ENCODE data around the gene DUSP21. TPM values are rescaled to one million over a fixed set of nuclear protein-coding genes. Genes with fewer than 3 reads are reported as not detected.

The DUSP21 gene
- total and polyA plus RNA-seq, 2 donors (not counting 3 experiments of a cell fraction or from before 2014, with no cell fraction given) = not detected

- Histone ChIP-seq H3K4me1 (ENCODE audit: control insufficient read depth, extremely low read depth, insufficient read depth, low read length) (no peaks in the 10 kb centered on the region), H3K4me3 (replicated peaks in 1 of 3; ENCODE audit: insufficient read depth in 1 of 3, low read depth in 1 of 3, low read length in 3 of 3) (no peak overlapping the region), H3K9me1 (replicated peaks; ENCODE audit: control insufficient read depth, extremely low read depth, insufficient read depth, low read length) (no peaks in the 10 kb centered on the region), H3K79me2 (ENCODE audit: control insufficient read depth, insufficient read depth, low read length) (peaks cover 83% of the 10 kb centered on the region), H3K27me3 (ENCODE audit: control insufficient read depth in 2 of 2, insufficient read depth in 2 of 2, low read length in 2 of 2) (no peaks in the 10 kb centered on the region), H3K9me3 (replicated peaks; ENCODE audit: control insufficient read depth, insufficient read depth, low read length) (no peaks in the 10 kb centered on the region), H3K9ac (replicated peaks; ENCODE audit: extremely low read depth, insufficient read depth, low read length) (no peak overlapping the region), H3K4me2 (ENCODE audit: insufficient read depth, low read length) (no peak overlapping the region), H3K27ac (ENCODE audit: insufficient read depth, low read depth, low read length) (no peak overlapping the region), H2AFZ (ENCODE audit: low read depth, low read length) (no peak overlapping the region), H3K36me3 (ENCODE audit: control insufficient read depth in 2 of 2, extremely low read depth in 1 of 2, insufficient read depth in 2 of 2, low read length in 2 of 2) (no peaks in the 10 kb centered on the region), H4K20me1 (replicated peaks; ENCODE audit: control insufficient read depth, extremely low read depth, insufficient read depth, low read length) (peaks cover 3% of the 10 kb centered on the region)
- FAIRE-seq = no peak
- intact Hi-C loops (cut with micrococcal nuclease) = no loop called here
- TF ChIP-seq MYC (IDR thresholded peaks at IDR 0.05; ENCODE audit: low read depth, low read length) (no peak), EZH2 (IDR thresholded peaks at IDR 0.05; ENCODE audit: borderline replicate concordance, low read depth, low read length, severe bottlenecking) (no peak), GATA2 (IDR thresholded peaks at IDR 0.05; ENCODE audit: insufficient read depth, insufficient read length, low read depth, low read length) (no peak), FOS (IDR thresholded peaks at IDR 0.05; ENCODE audit: borderline replicate concordance, insufficient read depth, low read length) (no peak), CTCF (IDR thresholded peaks at IDR 0.05; ENCODE audit: extremely low read depth in 1 of 2, insufficient read depth in 1 of 2, low read depth in 1 of 2, low read length in 2 of 2) (no peak), POLR2AphosphoS5 (IDR thresholded peaks at IDR 0.05; ENCODE audit: insufficient read depth, low read depth, low read length) (no peak), JUN (IDR thresholded peaks at IDR 0.05; ENCODE audit: borderline replicate concordance, insufficient read depth, insufficient read length, low read depth) (no peak), POLR2A (IDR thresholded peaks at IDR 0.05; ENCODE audit: low read depth, low read length) (no peak), MAX (IDR thresholded peaks at IDR 0.05; ENCODE audit: insufficient read depth, insufficient read length) (no peak)
- DNase-seq (ENCODE audit: low read depth, low spot score) = no peak
- dilution Hi-C loops (cut with MboI; ENCODE audit: extremely low pct_ligation_motif_present, low sequenced_read_pairs) = no loop called here
- BruUV-seq (replicated peaks) = no TSS peak
- ChIA-PET CTCF (no interaction called here), POLR2A (no interaction called here)
Measured at GRCh38 chrX:44881549-44881948, 37.7 kb downstream of the DUSP21 start.
